ELF-1 (cell line): ENCODE data around the gene KRTAP17-1.
"Not testable (repeated sequence)": the region's sequence is repeated elsewhere in the genome, so short reads cannot be mapped to it uniquely, and the experiment has no call there.

Source experiments
- DNase-seq: peaks from one replicate; pipeline ENCODE4 v3.0.0-alpha.2; 2016; ENCODE audit warnings: low read depth, low spot score

KRTAP17-1 gene

DNA sequence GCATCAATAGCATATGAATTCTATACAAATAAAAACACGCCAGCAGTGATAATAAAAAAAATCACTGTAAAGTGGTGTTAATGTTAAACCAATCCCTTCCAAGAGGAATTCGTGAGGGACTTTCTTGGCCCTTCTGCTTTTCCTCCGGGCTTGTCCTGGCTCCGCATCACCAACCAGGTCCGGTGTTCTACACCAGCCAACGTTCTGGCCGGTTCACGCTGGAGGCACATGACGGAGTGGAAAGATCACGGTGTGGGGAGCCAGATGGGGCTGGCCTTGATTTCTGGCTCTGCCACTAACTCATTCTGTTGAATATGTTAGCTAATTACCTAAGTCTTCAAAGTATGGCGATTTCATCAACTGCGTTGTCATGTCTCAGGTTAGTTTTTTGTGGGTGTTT, 11.4 kb downstream of the KRTAP17-1 start:
- DNase-seq, result no peak

DNA sequence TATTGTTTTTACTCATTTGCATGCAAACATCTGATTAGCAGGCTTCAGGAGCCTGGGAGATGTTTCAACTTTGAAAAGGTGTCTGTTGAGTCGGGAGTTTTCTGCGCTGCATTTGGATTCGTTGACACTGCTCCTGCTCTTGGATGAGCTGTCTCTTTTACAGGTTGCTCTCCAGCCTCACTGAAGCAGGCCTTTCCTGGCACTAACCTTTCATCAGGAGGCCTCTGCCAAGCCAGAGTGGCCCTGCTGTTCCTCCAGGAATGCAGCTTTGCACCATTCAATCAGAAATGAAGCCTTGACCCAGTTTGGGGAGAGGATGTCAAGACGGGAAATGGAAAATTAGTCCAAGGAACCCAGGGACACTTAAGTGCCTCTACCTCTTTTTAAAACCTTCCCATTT, 12.5 kb downstream of the KRTAP17-1 start:
- DNase-seq, result no peak

DNA sequence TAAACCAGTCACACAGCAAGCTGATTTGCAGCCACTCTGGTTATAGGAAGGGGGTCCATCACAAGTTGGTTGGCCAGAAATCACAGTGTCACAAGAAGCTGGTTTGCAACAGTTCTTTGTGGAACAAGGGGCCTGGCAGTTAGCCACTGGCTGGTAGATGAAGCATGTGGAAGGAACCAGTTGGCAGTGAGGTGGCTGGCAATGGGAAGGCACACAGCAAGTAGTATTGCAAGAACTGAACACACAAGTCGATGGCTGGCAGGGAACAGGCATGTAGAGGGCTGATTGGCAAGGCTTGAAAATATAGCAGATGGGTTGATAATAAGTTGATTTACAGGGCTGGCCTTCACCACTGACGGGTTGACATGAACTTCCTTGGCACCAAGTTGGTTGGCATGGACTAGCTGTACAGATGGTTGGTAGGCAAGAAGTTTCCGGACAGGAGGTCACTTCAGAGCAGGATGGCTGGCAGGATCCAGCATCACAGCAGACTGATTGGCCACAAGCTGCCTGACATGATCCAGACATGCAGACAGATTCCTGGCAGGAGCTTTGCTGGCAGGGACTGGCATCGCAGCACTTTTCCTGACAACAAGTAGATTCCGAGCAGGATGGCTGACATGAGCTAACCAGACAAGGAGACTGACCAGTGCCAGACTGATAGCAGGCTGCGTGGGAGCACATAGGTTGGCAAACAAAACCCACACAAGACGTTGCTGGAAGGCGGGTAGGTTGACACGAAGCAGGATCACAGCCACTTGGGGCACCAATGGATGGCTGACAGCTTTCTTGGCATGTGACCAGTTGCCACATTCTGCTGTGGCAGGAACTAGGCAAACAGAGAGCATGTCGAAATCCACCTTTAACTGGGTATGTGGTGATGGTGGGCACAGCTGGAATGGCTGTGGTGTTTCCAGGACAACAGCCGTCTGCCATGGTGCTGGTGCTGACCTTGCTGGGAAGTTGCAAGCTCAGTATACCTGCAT, 13.3 kb downstream of the KRTAP17-1 start, which contains the start of gene KRTAP29-1:
Gene KRTAP29-1, minus strand, starts transcription at position 936 of the 986 bp plus-strand sequence. Its CDS starts 0 bp downstream, at position 936.
- DNase-seq, result no peak

DNA sequence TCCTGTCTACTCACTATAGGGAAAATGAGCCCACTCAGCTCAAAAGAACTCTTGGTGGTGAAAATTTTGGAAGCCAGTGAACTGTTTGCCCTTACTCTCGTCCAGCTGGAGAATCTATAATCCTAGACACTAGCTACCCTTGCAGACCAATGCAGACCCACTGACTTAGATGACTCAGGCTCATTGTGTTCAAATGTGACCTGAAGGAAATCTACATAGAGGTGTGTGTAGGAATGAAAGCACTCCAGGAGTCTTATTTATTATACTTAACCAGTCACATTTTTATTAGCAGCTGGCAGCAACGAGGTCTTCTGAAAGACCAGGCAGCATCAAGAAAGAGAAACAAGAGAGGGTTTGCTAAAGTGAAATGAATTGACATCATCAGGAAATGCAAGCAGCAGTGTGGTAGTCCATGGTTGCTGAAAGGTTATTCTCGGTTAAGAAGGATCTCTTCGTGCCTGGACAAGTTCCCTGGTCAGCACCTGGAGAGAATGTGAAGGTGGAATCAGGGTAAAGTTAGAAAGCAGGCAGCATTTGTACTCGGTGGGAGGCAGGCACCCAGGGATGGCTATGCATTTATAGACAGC, 14.2 kb downstream of the KRTAP17-1 start:
- no peak for DNase-seq

DNA sequence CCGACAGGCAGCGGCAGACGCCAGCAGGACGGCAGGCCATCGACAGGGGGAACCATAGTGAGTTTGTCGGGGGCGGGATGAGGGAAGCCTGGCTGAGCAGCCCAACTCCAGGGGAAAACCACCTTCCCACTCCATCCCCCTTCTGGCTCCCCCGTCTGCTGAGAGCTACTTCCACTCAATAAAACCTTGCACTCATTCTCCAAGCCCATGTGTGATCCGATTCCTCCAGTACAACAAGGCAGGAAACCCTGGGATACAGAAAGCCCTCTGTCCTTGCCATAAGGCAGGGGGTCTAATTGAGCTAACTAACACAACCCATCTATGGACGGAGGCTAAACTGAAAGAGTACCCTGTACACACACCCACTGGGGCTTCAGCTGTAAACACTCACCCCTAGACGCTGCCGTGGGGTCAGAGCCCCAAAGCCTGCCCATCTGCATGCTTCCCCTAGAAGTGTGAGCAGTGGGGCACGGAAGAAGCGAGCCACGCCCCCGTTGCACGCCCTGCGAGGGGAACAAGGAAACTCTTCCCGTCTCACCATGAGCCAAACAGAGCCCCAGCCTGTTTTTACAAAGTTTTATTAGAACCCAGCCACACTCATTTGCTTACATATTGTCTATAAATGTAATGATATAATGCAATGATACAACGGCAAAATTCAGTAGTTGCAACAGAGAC, 16.9 kb downstream of the KRTAP17-1 start:
- DNase-seq, result no peak

DNA sequence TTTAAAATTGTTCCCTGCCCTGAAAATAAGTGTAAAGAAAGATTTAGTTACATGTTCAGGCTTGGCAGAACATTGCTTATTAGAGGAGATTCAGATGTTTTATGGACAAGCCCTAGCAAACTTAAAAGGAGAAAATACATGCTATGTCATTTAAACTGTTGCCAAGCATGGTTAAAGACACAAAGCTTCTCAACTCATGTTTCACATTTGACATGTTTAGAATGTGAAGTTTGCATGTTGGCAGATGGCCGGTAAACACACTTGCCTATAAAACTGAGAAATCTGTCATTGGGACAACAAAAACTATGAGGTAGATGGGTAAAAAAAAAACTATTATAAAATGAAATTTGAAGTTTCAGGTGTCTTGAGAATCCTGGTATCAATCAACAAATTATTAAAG, 18.7 kb downstream of the KRTAP17-1 start:
- no peak for DNase-seq

DNA sequence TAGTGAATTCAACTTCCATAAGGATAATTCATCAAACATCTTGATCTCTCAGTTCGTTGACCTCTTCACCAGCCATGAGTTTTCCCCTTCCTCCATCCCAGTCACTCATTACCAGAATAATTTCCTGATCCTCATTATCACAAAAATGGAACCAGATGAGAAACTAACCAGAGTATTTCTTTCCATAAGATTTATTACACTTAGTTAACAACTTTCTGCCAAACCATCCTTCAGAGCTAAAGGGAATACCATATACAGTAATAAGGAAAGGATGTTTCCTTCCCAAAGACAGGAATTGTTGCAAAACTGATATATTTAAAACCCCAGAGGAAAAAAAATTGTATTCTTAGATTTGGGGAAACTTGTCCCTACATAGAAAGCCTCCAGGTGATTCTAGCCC, 21.5 kb downstream of the KRTAP17-1 start:
- no peak for DNase-seq

DNA sequence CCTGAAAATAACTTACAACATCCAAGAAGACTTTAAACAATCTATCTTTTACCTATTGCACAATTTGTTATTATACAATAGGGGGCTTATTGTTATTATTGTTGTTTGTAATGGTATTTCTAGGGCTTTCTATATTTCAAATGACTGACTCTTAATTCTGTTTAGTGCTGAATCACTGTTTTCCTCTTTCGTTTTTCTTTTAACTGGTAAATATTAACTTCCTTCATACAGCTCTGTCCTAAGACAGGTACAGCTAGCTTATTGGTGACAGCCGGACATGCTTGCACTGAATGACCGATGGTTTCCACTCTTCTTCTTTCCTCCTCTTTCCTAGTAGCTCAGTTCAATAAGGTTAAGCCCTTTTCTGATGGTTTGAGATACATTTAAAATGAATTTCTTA, 28.5 kb downstream of the KRTAP17-1 start:
- DNase-seq, result no peak

DNA sequence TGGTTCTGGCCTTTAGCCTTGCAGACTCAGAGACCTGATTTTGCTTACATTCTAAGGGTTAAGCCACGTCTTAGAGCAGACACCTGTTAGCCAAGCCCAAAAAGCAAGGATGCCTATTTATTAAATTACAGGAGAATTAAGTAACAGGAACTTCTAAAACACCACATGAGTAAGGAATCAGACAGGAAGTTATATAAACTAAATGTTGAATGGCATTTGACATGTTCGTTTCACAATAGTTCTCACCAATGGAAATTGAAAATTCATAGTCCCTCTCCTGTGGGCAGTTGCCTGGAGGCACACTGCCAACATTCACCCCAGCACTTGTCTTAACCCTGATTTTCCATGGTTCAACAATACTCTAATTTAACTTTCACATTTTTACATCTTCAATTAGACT, 31.0 kb downstream of the KRTAP17-1 start:
- DNase-seq, result no peak

DNA sequence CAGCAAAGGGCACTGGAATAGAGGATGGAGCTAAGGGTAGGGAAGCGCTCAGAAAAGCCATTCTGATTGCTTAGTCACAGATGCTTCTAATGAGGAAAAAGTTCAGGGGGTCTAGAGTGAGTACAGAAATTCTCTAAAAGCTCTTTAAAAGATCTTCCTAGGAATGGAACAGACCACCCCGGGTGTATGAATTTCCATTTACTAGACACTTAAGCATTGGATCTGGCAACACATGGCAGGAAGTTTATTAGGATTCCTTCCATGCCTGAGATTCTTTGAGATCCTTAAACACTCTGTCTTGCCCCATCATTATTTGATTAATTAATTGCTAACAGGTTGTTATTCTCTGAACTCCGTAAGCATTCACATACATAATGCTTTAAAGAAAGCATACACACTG, 31.5 kb downstream of the KRTAP17-1 start:
- DNase-seq, result no peak

DNA sequence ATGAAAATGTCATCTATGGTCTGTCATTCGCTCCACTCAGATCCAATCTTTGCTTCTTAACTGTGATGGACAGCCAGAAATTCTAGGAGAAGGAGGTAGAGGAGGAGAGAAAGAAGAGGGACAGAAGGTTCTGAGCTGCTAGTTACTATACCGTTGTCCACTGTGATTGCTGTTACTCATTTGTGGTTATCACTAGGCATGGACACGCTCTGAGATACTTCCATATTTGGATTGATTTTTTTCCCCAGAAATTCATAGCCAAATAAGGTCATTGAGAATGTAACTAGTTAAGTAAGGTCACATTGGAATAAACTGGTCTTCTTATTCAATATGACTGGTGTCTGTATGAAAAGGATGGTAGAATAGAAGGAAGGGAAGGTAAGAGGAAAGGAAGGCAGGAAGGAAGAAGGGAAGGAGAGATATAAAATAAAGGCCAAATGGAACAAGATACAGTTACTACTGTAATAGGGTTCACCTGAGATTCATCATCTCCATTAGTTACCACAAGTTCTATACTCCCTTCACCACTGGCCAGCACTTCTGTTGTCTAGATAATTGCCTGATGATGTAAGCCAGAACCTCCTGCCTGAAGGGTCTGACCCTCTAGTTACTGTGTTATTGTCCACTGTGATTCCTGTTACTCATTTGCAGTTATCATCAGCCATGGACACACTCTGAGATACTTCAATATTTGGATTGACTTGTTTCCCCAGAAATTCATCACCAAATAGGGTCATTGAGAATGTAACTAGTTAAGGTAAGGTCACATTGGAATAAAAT, 37.1 kb downstream of the KRTAP17-1 start:
- DNase-seq, result no peak

DNA sequence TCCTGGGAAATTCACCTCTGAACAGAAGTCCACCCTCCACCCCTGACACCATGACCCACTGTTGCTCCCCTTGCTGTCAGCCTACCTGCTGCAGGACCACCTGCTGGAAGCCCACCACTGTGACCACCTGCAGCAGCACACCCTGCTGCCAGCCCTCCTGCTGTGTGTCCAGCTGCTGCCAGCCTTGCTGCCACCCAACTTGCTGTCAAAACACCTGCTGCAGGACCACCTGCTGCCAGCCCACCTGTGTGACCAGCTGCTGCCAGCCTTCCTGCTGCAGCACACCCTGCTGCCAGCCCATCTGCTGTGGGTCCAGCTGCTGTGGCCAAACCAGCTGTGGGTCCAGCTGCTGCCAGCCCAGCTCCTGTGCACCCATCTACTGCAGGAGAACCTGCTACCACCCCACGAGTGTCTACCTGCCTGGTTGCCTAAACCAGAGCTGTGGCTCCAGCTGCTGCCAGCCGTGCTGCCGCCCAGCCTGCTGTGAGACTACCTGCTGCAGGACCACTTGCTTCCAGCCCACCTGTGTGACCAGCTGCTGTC, 39.8 kb downstream of the KRTAP17-1 start, which contains the start of gene KRTAP9-7:
Gene KRTAP9-7, plus strand, starts transcription at position 51 of the 543 bp plus-strand sequence. Its CDS starts 0 bp downstream, at position 51.
- DNase-seq, result not testable (repeated sequence)

DNA sequence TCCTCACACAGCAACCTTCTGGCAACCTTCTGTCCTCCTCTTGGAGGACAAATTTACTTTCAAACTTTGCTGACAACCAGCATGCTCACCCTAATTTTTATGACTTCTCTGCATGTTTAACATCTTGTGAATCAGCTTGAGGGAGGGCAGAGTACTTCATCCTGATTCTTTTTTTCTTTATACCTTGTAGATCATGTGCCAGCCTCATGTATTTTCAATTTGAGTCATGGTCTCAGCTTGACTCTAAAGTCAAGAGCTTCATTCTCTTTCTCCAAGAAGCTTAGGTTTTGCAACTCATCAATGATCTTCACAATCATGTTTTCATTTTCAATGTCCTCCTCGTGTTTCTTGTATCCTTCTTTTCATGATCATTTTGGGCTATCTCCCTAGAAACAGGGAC, 43.7 kb downstream of the KRTAP17-1 start:
- no peak for DNase-seq

DNA sequence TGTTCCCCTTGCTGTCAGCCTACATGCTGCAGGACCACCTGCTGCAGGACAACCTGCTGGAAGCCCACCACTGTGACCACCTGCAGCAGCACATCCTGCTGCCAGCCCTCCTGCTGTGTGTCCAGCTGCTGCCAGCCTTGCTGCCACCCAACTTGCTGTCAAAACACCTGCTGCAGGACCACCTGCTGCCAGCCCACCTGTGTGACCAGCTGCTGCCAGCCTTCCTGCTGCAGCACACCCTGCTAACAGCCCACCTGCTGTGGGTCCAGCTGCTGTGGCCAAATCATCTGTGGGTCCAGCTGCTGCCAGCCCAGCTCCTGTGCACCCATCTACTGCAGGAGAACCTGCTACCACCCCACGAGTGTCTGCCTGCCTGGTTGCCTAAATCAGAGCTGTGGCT, 44.2 kb downstream of the KRTAP17-1 start:
- DNase-seq, result not testable (repeated sequence)

DNA sequence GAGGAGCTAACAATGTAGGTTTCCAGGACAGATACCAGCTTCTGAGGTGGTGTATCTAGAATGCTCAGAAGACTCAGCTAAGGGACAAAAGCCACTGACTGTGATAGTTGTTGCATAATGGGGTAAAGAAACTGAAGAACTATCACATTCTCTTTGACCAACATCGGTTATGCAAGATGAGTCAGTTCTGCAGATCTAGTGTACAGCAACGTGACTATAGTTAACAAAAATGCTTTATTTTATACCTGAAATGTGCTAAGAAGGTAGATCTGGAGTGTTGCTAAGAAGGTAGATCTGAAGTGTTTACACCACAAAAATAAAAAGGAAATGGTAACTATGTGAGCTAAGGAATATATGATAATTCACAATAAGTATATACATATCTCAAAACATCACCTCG, 47.8 kb downstream of the KRTAP17-1 start:
- DNase-seq, result no peak

DNA sequence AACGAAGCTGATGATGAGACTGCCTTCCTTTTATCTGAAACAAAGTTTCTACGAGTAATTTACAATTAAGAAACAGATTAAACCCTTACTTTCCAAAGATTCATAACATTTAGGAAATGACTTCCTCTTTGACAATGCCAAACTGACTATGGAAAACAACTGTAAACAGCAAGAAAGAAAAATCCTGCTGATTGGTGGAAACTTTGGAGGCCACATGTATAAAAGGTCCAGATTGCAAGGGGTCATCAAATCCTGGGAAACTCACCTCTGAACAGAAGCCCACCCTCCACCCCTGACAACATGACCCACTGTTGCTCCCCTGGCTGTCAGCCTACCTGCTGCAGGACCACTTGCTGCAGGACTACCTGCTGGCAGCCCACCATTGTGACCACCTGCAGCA, 50.4 kb downstream of the KRTAP17-1 start, which contains the start of gene KRTAP9-6:
Gene KRTAP9-6, plus strand, starts transcription at position 301 of the 400 bp plus-strand sequence. Its CDS starts 0 bp downstream, at position 301.
- no peak for DNase-seq
